Neuronal stem cell (in vitro differentiated cells): ENCODE results near the gene RPN2.
A peak's percentile ranks its signal among the peaks of the same experiment; 100 is the strongest.

ENCODE experiments used
- DNase-seq: peaks from one replicate; pipeline ENCODE4 v3.0.0-alpha.2; 2013; ENCODE audit warnings: low spot score
- H2AFZ ChIP-seq: one replicate; pipeline ENCODE4 v1.6.1; 2013; ENCODE audit warnings: mild to moderate bottlenecking, low read length, inconsistent platforms
- H2AK5ac ChIP-seq: 2 replicates; pipeline ENCODE4 v1.6.1; 2013; ENCODE audit warnings: low read depth, mild to moderate bottlenecking, inconsistent platforms, low read length, moderate library complexity, mixed read lengths
- H2BK120ac ChIP-seq: 2 replicates; pipeline ENCODE4 v1.6.1; 2013; ENCODE audit warnings: low read depth, mild to moderate bottlenecking, inconsistent platforms, low read length, moderate library complexity, mixed read lengths
- H2BK12ac ChIP-seq: one replicate; pipeline ENCODE4 v1.6.1; 2013; ENCODE audit warnings: low read length, inconsistent platforms
- H2BK15ac ChIP-seq: 2 replicates; pipeline ENCODE4 v1.6.1; 2013; ENCODE audit warnings: mild to moderate bottlenecking, low read length, inconsistent platforms, mixed read lengths
- H2BK5ac ChIP-seq: one replicate; pipeline ENCODE4 v1.6.1; 2013; ENCODE audit warnings: inconsistent platforms, mild to moderate bottlenecking, low read length, moderate library complexity
- H3K14ac ChIP-seq: one replicate; pipeline ENCODE4 v1.6.1; 2013; ENCODE audit warnings: low read length, inconsistent platforms
- H3K18ac ChIP-seq: 2 replicates; pipeline ENCODE4 v1.6.1; 2013; ENCODE audit warnings: low read length, inconsistent platforms
- H3K23ac ChIP-seq: 2 replicates; pipeline ENCODE4 v1.6.1; 2013; ENCODE audit warnings: low read depth, mild to moderate bottlenecking, mixed read lengths, low read length, inconsistent platforms; ENCODE audit not compliant: poor library complexity
- H3K27ac ChIP-seq: replicated peaks from 3 replicates; pipeline ENCODE4 v1.5.1; 2013; ENCODE audit warnings: low read length, inconsistent platforms
- H3K27me3 ChIP-seq, 3 experiments: 2 replicates each; pipeline ENCODE4 v1.6.1; 2013; ENCODE audit warnings: low read length in 3 of 3, mild to moderate bottlenecking in 2 of 3, inconsistent platforms in 1 of 3, low read depth in 1 of 3, mixed read lengths in 1 of 3, moderate library complexity in 1 of 3; ENCODE audit not compliant: control insufficient read depth in 3 of 3, insufficient read depth in 3 of 3
- H3K36me3 ChIP-seq, 2 donors: replicated peaks in 1 of 2; 2 replicates each; pipeline ENCODE4 v1.6.1; 2013; ENCODE audit warnings: low read length in 2 of 2; ENCODE audit not compliant: control insufficient read depth in 2 of 2, insufficient read depth in 2 of 2
- H3K4ac ChIP-seq: 2 replicates; pipeline ENCODE4 v1.6.1; 2013; ENCODE audit warnings: inconsistent platforms, mild to moderate bottlenecking, low read length, moderate library complexity
- H3K4me1 ChIP-seq, 2 donors: 1 replicate in 1 of 2; 2 replicates in 1 of 2; pipeline ENCODE4 v1.6.1; 2013; ENCODE audit warnings: low read length in 2 of 2, low read depth in 1 of 2; ENCODE audit not compliant: control insufficient read depth in 2 of 2, insufficient read depth in 1 of 2
- H3K4me2 ChIP-seq: one replicate; pipeline ENCODE4 v1.6.1; 2013; ENCODE audit warnings: mild to moderate bottlenecking, low read length, inconsistent platforms; ENCODE audit not compliant: insufficient read depth, poor library complexity, severe bottlenecking
- H3K4me3 ChIP-seq, 2 donors: 2 replicates each; pipeline ENCODE4 v1.5.1; 2013; ENCODE audit warnings: low read length in 2 of 2, mild to moderate bottlenecking in 2 of 2, inconsistent platforms in 1 of 2, moderate library complexity in 1 of 2
- H3K79me1 ChIP-seq: one replicate; pipeline ENCODE4 v1.6.1; 2013; ENCODE audit warnings: low read depth, mild to moderate bottlenecking, inconsistent platforms, low read length, moderate library complexity
- H3K9ac ChIP-seq: one replicate; pipeline ENCODE4 v1.6.1; 2013; ENCODE audit warnings: mild to moderate bottlenecking, low read depth, low read length, inconsistent platforms; ENCODE audit not compliant: poor library complexity
- H3K9me3 ChIP-seq, 2 donors: replicated peaks in 1 of 2; 2 replicates each; pipeline versions ENCODE3 to v1.6.1; 2013; ENCODE audit warnings: low read length in 2 of 2, mild to moderate bottlenecking in 2 of 2, inconsistent platforms in 1 of 2, low read depth in 1 of 2, mixed read lengths in 1 of 2, moderate library complexity in 1 of 2; ENCODE audit not compliant: control insufficient read depth in 2 of 2, insufficient read depth in 1 of 2
- H4K8ac ChIP-seq: one replicate; pipeline ENCODE4 v1.6.1; 2013; ENCODE audit warnings: low read depth, mild to moderate bottlenecking, inconsistent platforms, low read length, moderate library complexity
- H4K91ac ChIP-seq: one replicate; pipeline ENCODE4 v1.6.1; 2013; ENCODE audit warnings: low read length, low read depth, mild to moderate bottlenecking, inconsistent platforms; ENCODE audit not compliant: poor library complexity
- WGBS, 2 donors: extraction: QIAGEN DNeasy Blood & Tissue Kit; methylation state at CpG; one replicate each; pipeline ENCODE4 v1.1.7; 2013; ENCODE audit warnings: missing lambda C conversion rate in 2 of 2, mixed read lengths in 1 of 2; ENCODE audit not compliant: insufficient read length in 2 of 2, insufficient replicate concordance in 1 of 2; ENCODE audit errors: extremely low coverage in 2 of 2; 5-methylcytosine and 5-hydroxymethylcytosine counted together

RPN2 gene

GRCh38 chr20:37200926-37201826, 22.0 kb downstream of the RPN2 start:
- H2BK12ac ChIP-seq, result no peak overlapping the region
- peaks cover 7% of the 10 kb centered on the region for H3K79me1 ChIP-seq
- H2AFZ ChIP-seq, result no peak overlapping the region
- H3K9me3 ChIP-seq, result no peaks in the 10 kb centered on the region
- H2BK120ac ChIP-seq, result no peak overlapping the region
- H2BK15ac ChIP-seq, result no peak overlapping the region
- no peaks in the 10 kb centered on the region for H3K27me3 ChIP-seq
- no peak for DNase-seq
- no peak overlapping the region for H3K9ac ChIP-seq
- no peak overlapping the region for H3K4ac ChIP-seq
- no peak overlapping the region for H3K27ac ChIP-seq
- no peak overlapping the region for H2BK5ac ChIP-seq
- H4K91ac ChIP-seq, result no peak overlapping the region
- peaks cover 23 to 97% of the 10 kb centered on the region in 2 donors for H3K36me3 ChIP-seq
- no peak overlapping the region for H3K4me3 ChIP-seq
- H3K23ac ChIP-seq, result no peak overlapping the region
- peaks cover 21 to 28% of the 10 kb centered on the region in 2 donors for H3K4me1 ChIP-seq
- no peak overlapping the region for H3K4me2 ChIP-seq
- no peak overlapping the region for H2AK5ac ChIP-seq
- H4K8ac ChIP-seq, result no peak overlapping the region
- WGBS, 2 donors, result no CpG with 5 or more reads among the region's 13 CpGs
- H3K18ac ChIP-seq, result no peak overlapping the region
- no peak overlapping the region for H3K14ac ChIP-seq

DNA sequence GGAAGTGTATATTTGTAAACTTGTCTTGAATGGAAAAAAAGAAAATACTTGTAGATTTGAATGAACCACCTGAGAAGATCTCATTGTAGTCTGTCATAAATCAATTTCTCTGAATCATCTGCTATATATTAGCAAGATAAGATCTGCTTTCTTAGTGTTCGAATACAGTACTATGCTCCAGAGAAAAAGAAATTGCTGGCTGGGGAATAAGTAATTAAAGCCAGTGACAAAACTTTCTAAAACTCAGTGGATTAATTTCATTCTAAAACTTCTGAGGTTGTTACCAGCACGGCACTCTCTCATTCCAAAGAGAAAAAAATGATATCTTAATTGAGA, 22.7 kb downstream of the RPN2 start:
- H4K91ac ChIP-seq, result no peak overlapping the region
- no peak overlapping the region for H3K18ac ChIP-seq
- H2AFZ ChIP-seq, result no peak overlapping the region
- no peak overlapping the region for H3K14ac ChIP-seq
- no peak overlapping the region for H2AK5ac ChIP-seq
- no peak overlapping the region for H3K23ac ChIP-seq
- H2BK120ac ChIP-seq, result no peak overlapping the region
- H3K27me3 ChIP-seq, result no peaks in the 10 kb centered on the region
- H3K9me3 ChIP-seq, result no peaks in the 10 kb centered on the region
- H3K4me3 ChIP-seq, result no peak overlapping the region
- no peak overlapping the region for H2BK12ac ChIP-seq
- DNase-seq, result no peak
- no peak overlapping the region for H2BK15ac ChIP-seq
- H3K36me3 ChIP-seq, result peaks cover 21 to 97% of the 10 kb centered on the region in 2 donors
- peaks cover 19 to 30% of the 10 kb centered on the region in 2 donors for H3K4me1 ChIP-seq
- no peak overlapping the region for H2BK5ac ChIP-seq
- peaks cover 5% of the 10 kb centered on the region for H3K79me1 ChIP-seq
- H3K27ac ChIP-seq, result no peak overlapping the region
- no peak overlapping the region for H3K4ac ChIP-seq
- H4K8ac ChIP-seq, result no peak overlapping the region
- no CpG with 5 or more reads among the region's 2 CpGs for WGBS, 2 donors
- no peak overlapping the region for H3K9ac ChIP-seq
- H3K4me2 ChIP-seq, result no peak overlapping the region

DNA sequence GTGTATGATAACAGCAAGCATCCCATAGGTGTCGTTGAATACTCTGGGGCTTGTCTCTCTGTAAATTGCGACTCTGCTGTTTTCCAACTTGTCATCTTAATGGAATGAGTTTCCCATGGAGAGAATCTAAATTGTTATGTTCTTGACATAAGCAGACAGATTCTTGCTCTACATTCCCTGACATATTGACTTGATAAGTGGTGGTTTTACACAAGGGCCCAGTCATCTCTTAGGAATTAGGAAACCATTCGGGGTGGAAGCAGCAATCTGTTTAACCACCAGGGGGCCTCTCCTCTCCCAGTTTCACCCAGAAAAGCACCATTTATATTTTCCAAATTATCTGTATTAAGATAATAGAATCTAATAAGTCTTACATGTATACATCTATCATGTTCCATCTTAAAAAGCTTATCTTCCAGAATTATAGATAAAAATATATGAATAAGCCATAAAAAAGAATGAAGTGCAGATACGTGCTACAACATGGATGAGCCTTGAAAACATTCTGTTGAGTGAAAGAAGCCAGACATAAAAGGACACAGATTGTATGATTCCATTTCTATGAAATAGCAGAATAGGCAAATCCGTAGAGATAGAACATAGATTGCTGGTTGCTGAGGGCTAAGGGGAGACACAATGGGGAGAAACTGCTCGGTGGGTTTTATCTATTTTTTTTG, 23.3 kb downstream of the RPN2 start:
- Histone ChIP-seq H3K36me3 (peaks cover 24 to 97% of the 10 kb centered on the region in 2 donors), H3K79me1 (peaks cover 3% of the 10 kb centered on the region), H2BK120ac (no peak overlapping the region), H3K9me3 (no peaks in the 10 kb centered on the region), H3K4me2 (no peak overlapping the region), H2AK5ac (no peak overlapping the region), H3K4me3 (no peak overlapping the region), H3K9ac (no peak overlapping the region), H4K8ac (no peak overlapping the region), H3K27me3 (no peaks in the 10 kb centered on the region), H3K27ac (no peak overlapping the region), H3K4ac (no peak overlapping the region), H3K18ac (no peak overlapping the region), H2BK5ac (no peak overlapping the region), H3K4me1 (peaks cover 17 to 30% of the 10 kb centered on the region in 2 donors), H3K23ac (no peak overlapping the region), H2BK12ac (no peak overlapping the region), H2BK15ac (no peak overlapping the region), H3K14ac (no peak overlapping the region), H2AFZ (no peak overlapping the region), H4K91ac (no peak overlapping the region)
- no peak for DNase-seq
- no CpG with 5 or more reads among the region's 6 CpGs for WGBS, 2 donors

DNA sequence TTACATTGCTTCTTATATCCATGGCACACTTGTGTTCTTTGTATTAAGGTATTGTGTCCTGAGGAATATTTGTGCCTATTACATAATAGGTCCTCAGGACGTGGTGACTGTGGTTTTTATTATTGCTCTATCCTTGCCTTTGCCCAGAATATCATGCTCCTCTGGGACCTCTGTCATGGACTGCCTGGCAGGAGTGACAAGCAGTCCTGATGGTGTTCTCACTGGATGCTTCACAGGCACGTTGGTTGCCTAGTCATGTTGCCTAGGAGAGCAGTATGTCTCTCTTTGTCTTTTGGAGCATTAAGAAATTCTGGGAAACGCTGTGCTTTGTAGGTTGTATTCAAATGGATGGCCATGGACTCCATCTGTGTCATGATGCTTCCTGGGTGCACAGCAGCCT, 24.9 kb downstream of the RPN2 start:
- H2AK5ac ChIP-seq, result peak overlapping the region; percentile 2
- no peak overlapping the region for H3K14ac ChIP-seq
- no peaks in the 10 kb centered on the region for H3K27me3 ChIP-seq
- no peak overlapping the region for H3K4ac ChIP-seq
- no peak overlapping the region for H2BK120ac ChIP-seq
- H3K9ac ChIP-seq, result no peak overlapping the region
- peaks cover 19 to 30% of the 10 kb centered on the region in 2 donors for H3K4me1 ChIP-seq
- peak overlapping the region; percentile 4 for H2BK5ac ChIP-seq
- no peak overlapping the region for H3K4me2 ChIP-seq
- peaks cover 3% of the 10 kb centered on the region for H3K79me1 ChIP-seq
- H4K8ac ChIP-seq, result peak overlapping the region; percentile 6
- peaks cover 20 to 97% of the 10 kb centered on the region in 2 donors for H3K36me3 ChIP-seq
- peak overlapping the region; percentile 88 for H3K27ac ChIP-seq
- H3K9me3 ChIP-seq, result no peaks in the 10 kb centered on the region
- no peak overlapping the region for H3K4me3 ChIP-seq
- WGBS, 2 donors, result no CpG with 5 or more reads among the region's 3 CpGs
- H2BK15ac ChIP-seq, result no peak overlapping the region
- H3K23ac ChIP-seq, result no peak overlapping the region
- H3K18ac ChIP-seq, result peak overlapping the region; percentile 36
- H4K91ac ChIP-seq, result peak overlapping the region; percentile 26
- peak overlapping the region; percentile 1 for H2BK12ac ChIP-seq
- no peak for DNase-seq
- no peak overlapping the region for H2AFZ ChIP-seq
